Mesendoderm (in vitro differentiated cells): ENCODE results near the gene MORC1.

Source experiments
- DNase-seq: peaks from one replicate; pipeline ENCODE4 v3.0.0; 2013
- H2AK5ac ChIP-seq: 2 replicates; pipeline ENCODE4 v1.6.1; 2013; ENCODE audit warnings: low read length, inconsistent platforms
- H2BK120ac ChIP-seq: 2 replicates; pipeline ENCODE4 v1.6.1; 2013; ENCODE audit warnings: low read depth, mild to moderate bottlenecking, low read length, moderate library complexity, mixed read lengths
- H2BK15ac ChIP-seq: replicated peaks from 2 replicates; pipeline ENCODE4 v1.6.1; 2013; ENCODE audit warnings: low read depth, mild to moderate bottlenecking, moderate library complexity
- H2BK5ac ChIP-seq: 2 replicates; pipeline ENCODE4 v1.6.1; 2013; ENCODE audit warnings: low read length, inconsistent platforms
- H3K18ac ChIP-seq: 2 replicates; pipeline ENCODE4 v1.6.1; 2013; ENCODE audit warnings: mild to moderate bottlenecking, low read length, mixed read lengths
- H3K23ac ChIP-seq: one replicate; pipeline ENCODE4 v1.6.1; 2013; ENCODE audit warnings: low read length
- H3K27ac ChIP-seq: 2 replicates; pipeline ENCODE4 v1.5.1; 2013; ENCODE audit warnings: low read depth, mild to moderate bottlenecking, inconsistent platforms, low read length, moderate library complexity
- H3K27me3 ChIP-seq: 2 replicates; pipeline ENCODE4 v1.6.1; 2013; ENCODE audit warnings: low read length, control low read depth, mild to moderate bottlenecking, inconsistent platforms; ENCODE audit not compliant: insufficient read depth, poor library complexity
- H3K36me3 ChIP-seq: 2 replicates; pipeline ENCODE4 v1.6.1; 2013; ENCODE audit warnings: low read length, inconsistent platforms; ENCODE audit not compliant: control insufficient read depth, insufficient read depth
- H3K4ac ChIP-seq: one replicate; pipeline ENCODE4 v1.6.1; 2013; ENCODE audit warnings: low read depth, mild to moderate bottlenecking, low read length, moderate library complexity
- H3K4me1 ChIP-seq: 2 replicates; pipeline ENCODE4 v1.6.1; 2013; ENCODE audit warnings: low read depth, low read length, inconsistent platforms; ENCODE audit not compliant: control insufficient read depth
- H3K4me2 ChIP-seq: 2 replicates; pipeline ENCODE4 v1.6.1; 2013; ENCODE audit warnings: low read length
- H3K4me3 ChIP-seq: 2 replicates; pipeline ENCODE4 v1.5.1; 2013; ENCODE audit warnings: mild to moderate bottlenecking, low read length
- H3K56ac ChIP-seq: one replicate; pipeline ENCODE4 v1.6.1; 2013; ENCODE audit warnings: low read length
- H3K79me1 ChIP-seq: 2 replicates; pipeline ENCODE4 v1.6.1; 2013; ENCODE audit warnings: low read length, inconsistent platforms
- H3K79me2 ChIP-seq: 2 replicates; pipeline ENCODE4 v1.6.1; 2013; ENCODE audit warnings: mild to moderate bottlenecking, low read length; ENCODE audit not compliant: control insufficient read depth, insufficient read depth
- H3K9ac ChIP-seq: 2 replicates; pipeline ENCODE4 v1.6.1; 2013; ENCODE audit warnings: low read length, inconsistent platforms
- H4K5ac ChIP-seq: one replicate; pipeline ENCODE4 v1.6.1; 2013; ENCODE audit warnings: low read length
- H4K8ac ChIP-seq: one replicate; pipeline ENCODE4 v1.6.1; 2013; ENCODE audit warnings: low read depth, mild to moderate bottlenecking, control low read depth, low read length, moderate library complexity
- WGBS: extraction: QIAGEN DNeasy Blood & Tissue Kit; methylation state at CpG from one replicate; pipeline ENCODE4 v1.1.7; 2013; ENCODE audit warnings: low lambda C conversion rate, missing lambda C conversion rate; ENCODE audit not compliant: insufficient coverage; ENCODE audit errors: extremely low coverage; 5-methylcytosine and 5-hydroxymethylcytosine counted together

MORC1 gene

DNA sequence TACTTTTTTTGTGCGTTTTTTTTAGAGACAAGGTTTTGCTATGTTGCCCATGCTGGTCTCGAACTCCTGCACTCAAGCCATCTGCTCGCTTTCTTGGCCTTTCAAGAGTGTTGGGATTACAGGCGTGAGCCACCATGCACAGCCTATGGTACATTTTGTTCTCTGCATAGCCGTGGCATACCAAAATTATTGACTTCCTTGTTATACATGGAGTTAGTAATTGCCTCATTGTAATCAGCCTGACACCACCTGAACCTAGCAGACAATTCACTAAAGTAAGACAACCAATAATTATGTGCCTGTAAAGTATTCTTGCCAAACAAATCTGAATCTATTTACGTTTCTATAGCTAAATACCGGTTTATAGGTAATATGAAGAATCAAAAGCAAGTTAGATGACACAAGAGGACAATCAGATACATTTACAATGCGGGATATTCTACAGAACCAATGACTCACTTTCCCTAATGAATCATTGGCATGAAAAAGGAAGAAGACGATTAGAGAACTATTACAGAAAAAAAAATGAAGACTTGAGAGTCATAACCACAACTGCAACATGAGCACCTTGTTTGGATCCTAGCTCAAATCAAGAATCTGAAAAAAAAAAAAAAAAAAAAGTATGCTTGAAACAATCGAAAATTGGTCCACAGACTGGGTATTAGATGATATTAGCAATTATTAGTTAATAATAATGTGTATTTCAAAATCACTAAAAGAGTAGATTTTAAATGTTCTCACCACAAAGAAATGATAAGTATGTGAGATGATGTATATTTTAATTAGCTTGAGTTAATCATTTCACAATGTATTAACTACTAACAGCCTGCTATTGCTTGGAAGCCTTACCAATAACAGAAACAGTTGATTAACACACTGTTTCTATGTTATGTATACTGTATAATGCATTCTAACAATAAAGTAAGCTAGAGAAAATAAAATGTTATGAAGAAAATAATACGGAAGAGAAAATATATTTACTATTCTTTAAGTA lies 171.3 kb downstream of the MORC1 start:
- Histone ChIP-seq H2BK5ac (no peak overlapping the region), H4K8ac (no peak overlapping the region), H2BK120ac (no peak overlapping the region), H3K79me2 (no peaks in the 10 kb centered on the region), H3K27me3 (no peaks in the 10 kb centered on the region), H3K4me2 (no peak overlapping the region), H3K27ac (no peak overlapping the region), H3K79me1 (no peaks in the 10 kb centered on the region), H2AK5ac (no peak overlapping the region), H3K4me1 (no peaks in the 10 kb centered on the region), H3K9ac (no peak overlapping the region), H3K4me3 (no peak overlapping the region), H3K23ac (no peak overlapping the region), H3K4ac (no peak overlapping the region), H2BK15ac (no peak overlapping the region), H3K36me3 (no peaks in the 10 kb centered on the region), H3K18ac (no peak overlapping the region), H4K5ac (no peak overlapping the region), H3K56ac (no peak overlapping the region)
- 100% methylated on average over 1 of the region's 11 CpGs for WGBS
- no peak for DNase-seq

DNA sequence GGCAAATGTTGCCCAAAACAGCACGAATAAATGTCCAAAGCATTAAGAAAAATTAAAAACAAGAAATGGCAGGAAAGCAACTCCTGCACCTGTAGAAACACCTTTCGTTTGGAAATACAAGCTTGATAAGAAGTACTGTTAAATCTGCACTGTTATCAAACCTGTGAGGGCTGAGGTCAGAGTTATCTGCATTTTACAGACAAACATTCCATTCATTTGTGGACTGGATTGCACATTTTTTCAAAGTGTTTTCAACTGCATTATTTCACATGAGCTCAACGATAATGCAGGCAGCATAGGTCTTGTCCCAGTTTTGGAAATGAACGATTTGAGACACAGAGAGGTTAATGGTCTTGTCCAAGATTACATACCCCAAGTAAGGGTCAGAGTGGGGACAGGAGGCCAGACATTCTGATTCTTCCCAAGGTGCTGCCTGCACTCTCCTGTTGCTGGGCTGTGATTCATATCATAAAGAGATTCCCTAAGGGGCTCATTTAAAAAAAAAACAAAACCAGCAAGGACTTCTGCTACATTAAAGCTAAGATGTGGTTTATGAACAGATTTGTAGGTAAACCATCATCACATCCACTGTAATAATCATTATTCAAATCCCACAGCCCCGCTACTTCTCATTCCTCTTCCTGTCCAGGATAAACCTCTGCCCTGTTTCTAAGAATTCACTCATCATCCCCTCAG lies 177.2 kb downstream of the MORC1 start:
- Histone ChIP-seq H3K4me2 (no peak overlapping the region), H4K8ac (no peak overlapping the region), H3K4me3 (no peak overlapping the region), H3K18ac (no peak overlapping the region), H3K9ac (no peak overlapping the region), H2BK5ac (no peak overlapping the region), H3K36me3 (no peaks in the 10 kb centered on the region), H3K79me2 (no peaks in the 10 kb centered on the region), H3K27ac (no peak overlapping the region), H3K56ac (no peak overlapping the region), H3K23ac (no peak overlapping the region), H3K79me1 (no peaks in the 10 kb centered on the region), H4K5ac (no peak overlapping the region), H3K27me3 (no peaks in the 10 kb centered on the region), H2BK120ac (no peak overlapping the region), H3K4me1 (no peaks in the 10 kb centered on the region), H2BK15ac (no peak overlapping the region), H3K4ac (no peak overlapping the region), H2AK5ac (no peak overlapping the region)
- no peak for DNase-seq
- no CpG with 5 or more reads among the region's 5 CpGs for WGBS

DNA sequence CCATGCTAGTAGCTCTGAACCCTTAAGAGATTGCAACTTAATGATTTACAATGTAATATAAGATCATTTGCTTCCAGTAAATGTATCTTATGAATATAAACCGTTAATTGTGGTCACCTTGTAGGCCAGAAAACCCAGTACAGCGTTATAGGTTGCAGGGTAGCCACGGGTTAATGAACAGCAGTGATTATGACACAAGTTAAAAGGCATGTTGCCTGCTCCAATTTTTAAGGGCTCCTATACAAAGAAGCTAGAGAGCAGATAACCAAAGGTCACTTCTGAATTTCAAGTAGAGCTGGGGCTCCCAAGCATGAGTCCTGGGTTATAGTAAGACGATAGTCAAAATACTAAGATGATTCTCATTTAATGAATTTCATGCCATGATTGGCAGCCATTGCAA lies 177.8 kb downstream of the MORC1 start:
- Histone ChIP-seq H3K27ac (no peak overlapping the region), H2BK5ac (no peak overlapping the region), H2BK15ac (no peak overlapping the region), H3K56ac (no peak overlapping the region), H4K5ac (peak overlapping the region; percentile 33), H3K27me3 (no peaks in the 10 kb centered on the region), H3K79me1 (no peaks in the 10 kb centered on the region), H2BK120ac (no peak overlapping the region), H2AK5ac (no peak overlapping the region), H3K4me3 (no peak overlapping the region), H3K9ac (no peak overlapping the region), H3K23ac (no peak overlapping the region), H3K36me3 (no peaks in the 10 kb centered on the region), H3K79me2 (no peaks in the 10 kb centered on the region), H3K4me2 (no peak overlapping the region), H4K8ac (no peak overlapping the region), H3K18ac (no peak overlapping the region), H3K4ac (no peak overlapping the region), H3K4me1 (no peaks in the 10 kb centered on the region)
- WGBS: no CpG with 5 or more reads among the region's 4 CpGs
- no peak for DNase-seq

DNA sequence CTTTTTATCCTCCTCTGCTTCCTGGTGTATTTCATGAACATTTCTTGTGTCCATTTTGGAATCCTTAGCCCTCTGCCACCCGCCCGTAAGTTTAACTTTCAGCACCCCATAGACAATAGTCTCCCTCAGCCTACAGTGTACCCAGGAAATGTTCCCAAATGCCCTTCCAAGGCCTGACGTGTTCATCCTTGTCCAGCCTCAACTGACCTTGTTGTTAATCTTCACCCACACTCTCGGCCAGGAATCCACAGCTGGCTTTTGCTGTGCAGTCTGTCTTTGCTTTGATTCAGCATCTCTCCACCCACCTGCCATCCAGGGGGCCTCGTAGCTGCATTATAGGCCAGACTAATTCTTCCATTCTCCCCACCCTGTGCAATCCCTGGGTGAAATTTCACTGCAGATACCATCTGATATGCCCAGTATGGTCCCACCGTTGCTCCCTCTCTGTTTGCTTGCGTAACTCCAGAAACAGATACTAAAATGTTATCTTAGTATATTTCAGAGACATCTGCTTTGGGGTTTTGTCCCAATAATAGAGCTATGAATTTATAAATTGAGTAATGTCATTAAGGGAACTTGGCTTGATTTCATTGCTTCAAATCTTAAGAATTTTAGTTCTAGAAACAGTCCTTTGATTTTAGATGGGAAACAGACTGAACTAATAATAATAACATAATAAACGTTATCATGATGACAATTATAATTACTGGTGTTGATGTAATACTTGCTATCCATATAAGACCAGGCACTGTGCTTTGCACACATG lies 180.8 kb downstream of the MORC1 start:
- Histone ChIP-seq H3K9ac (no peak overlapping the region), H3K4me2 (no peak overlapping the region), H3K18ac (no peak overlapping the region), H3K4me3 (no peak overlapping the region), H3K4ac (no peak overlapping the region), H3K27me3 (no peaks in the 10 kb centered on the region), H3K23ac (no peak overlapping the region), H2BK120ac (no peak overlapping the region), H3K27ac (no peak overlapping the region), H2BK5ac (no peak overlapping the region), H4K8ac (no peak overlapping the region), H3K79me2 (no peaks in the 10 kb centered on the region), H3K36me3 (no peaks in the 10 kb centered on the region), H2BK15ac (no peak overlapping the region), H4K5ac (no peak overlapping the region), H2AK5ac (no peak overlapping the region), H3K56ac (no peak overlapping the region), H3K4me1 (no peaks in the 10 kb centered on the region), H3K79me1 (no peaks in the 10 kb centered on the region)
- DNase-seq: no peak
- no CpG with 5 or more reads among the region's 8 CpGs for WGBS

DNA sequence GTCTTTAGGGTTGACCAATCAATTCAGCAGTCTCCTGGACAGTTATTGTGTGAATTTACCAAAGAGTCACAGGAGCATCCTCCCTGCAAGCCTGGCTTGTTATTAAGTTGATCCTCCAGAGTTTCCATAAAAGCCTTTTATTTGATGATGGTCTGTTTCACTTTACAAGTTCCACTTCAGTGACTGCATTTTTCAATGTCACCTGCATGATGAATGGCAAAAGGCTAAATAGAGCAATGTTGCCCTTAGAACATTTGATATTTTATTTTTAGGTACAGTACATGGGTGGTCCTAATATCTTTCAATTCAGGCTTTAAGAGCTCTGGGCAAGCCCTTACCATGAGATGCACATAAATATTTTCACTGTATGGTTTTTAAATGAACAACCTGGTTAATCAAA lies 186.9 kb downstream of the MORC1 start:
- H3K27me3 ChIP-seq: no peaks in the 10 kb centered on the region
- no peak overlapping the region for H2BK5ac ChIP-seq
- H4K5ac ChIP-seq: no peak overlapping the region
- H3K56ac ChIP-seq: no peak overlapping the region
- no peak overlapping the region for H3K18ac ChIP-seq
- no peak for DNase-seq
- H3K27ac ChIP-seq: no peak overlapping the region
- no peak overlapping the region for H4K8ac ChIP-seq
- H2BK120ac ChIP-seq: no peak overlapping the region
- no peaks in the 10 kb centered on the region for H3K4me1 ChIP-seq
- no peak overlapping the region for H2BK15ac ChIP-seq
- no peak overlapping the region for H3K9ac ChIP-seq
- no peaks in the 10 kb centered on the region for H3K79me2 ChIP-seq
- no peak overlapping the region for H3K4ac ChIP-seq
- no peak overlapping the region for H3K4me3 ChIP-seq
- H3K79me1 ChIP-seq: no peaks in the 10 kb centered on the region
- H3K4me2 ChIP-seq: no peak overlapping the region
- no peak overlapping the region for H3K23ac ChIP-seq
- H2AK5ac ChIP-seq: no peak overlapping the region
- no peaks in the 10 kb centered on the region for H3K36me3 ChIP-seq
